A375 (cell line): ENCODE data around the gene ABCB1. TPM values are rescaled to one million over a fixed set of nuclear protein-coding genes. Genes with fewer than 3 reads are reported as not detected.

ENCODE experiments used
- total RNA-seq: library from RNA; depleted of rRNA; stranded (reverse); fragments of >200 nt; shearing (Covaris generic); gene quantifications from 2 replicates; pipeline ENCODE4 v1.2.3, GENCODE V29; 2014; rRNA removed

ABCB1 gene
- 5.8 and 8.6 TPM in 2 replicates for total RNA-seq

DNA sequence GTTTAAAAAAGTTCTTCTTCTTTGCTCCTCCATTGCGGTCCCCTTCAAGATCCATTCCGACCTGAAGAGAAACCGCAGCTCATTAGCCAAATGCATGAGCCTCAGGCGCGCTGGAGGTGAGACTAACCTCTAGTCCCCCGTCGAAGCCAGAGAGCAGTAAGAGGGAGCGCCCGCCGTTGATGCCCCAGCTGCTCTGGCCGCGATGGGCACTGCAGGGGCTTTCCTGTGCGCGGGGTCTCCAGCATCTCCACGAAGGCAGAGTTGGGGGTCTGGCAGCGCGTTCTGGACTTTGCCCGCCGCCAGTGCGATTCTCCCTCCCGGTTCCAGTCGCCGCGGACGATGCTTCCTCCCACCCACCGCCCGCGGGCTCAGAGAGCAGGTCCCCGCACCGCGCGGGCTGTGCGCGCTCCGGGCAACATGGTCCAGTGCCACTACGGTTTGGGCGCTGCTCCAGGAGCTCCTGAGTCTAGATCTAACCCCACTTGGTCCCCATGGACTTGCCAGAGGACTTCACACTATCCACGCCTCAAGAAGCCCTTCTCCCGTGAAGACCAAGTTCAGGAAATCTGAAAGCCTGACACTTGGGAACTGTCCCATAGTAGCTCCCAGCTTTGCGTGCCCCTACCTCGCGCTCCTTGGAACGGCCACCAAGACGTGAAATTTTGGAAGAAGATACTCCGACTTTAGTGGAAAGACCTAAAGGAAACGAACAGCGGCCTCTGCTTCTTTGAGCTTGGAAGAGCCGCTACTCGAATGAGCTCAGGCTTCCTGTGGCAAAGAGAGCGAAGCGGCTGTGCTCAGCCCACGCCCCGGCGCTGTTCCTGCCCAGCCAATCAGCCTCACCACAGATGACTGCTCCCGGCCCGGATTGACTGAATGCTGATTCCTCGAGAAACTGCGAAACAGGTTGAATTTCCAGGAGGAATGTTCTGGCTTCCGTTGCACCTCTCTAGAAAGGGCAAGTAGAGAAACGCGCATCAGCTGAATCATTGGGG, at the start of gene ABCB1:
TSS of gene ABCB1 (minus strand) at position 755 of the 995 bp plus-strand sequence. CDS start at position 55, 700 bp downstream.

GRCh38 chr7:87475359-87476178, 125.1 kb downstream of the ABCB1 start, which contains the start of gene ABCB4:
ABCB4 (minus strand) TSS chr7:87475680; CDS start chr7:87475465, 215 bp downstream.

Other genes starting within 250 kb of the ABCB1 start
- gene ABCB4, start 125.2 kb downstream of the ABCB1 start, total RNA-seq: 3.1 and 4.3 TPM in 2 replicates
- gene RUNDC3B, start 27.5 kb upstream of the ABCB1 start, total RNA-seq: 0.26 and 1.0 TPM in 2 replicates